ENCODE data around the gene ZNF217.
"Not testable (repeated sequence)": the region's sequence is repeated elsewhere in the genome, so short reads cannot be mapped to it uniquely, and the experiment has no call there.

Gene ZNF217

GRCh38 chr20:53621482-53622246 is 28.0 kb upstream of the ZNF217 start:
- DNase-seq (ENCODE audit: low spot score) = no peak

- DNase-seq (ENCODE audit: low spot score) = not testable (repeated sequence)
Measured at GRCh38 chr20:53618490-53619000, 24.9 kb upstream of the ZNF217 start.

GRCh38 chr20:53617791-53618489 is 24.3 kb upstream of the ZNF217 start:
- no peak for DNase-seq (ENCODE audit: low spot score)

GRCh38 chr20:53616489-53616888 is 22.9 kb upstream of the ZNF217 start:
- not testable (repeated sequence) for DNase-seq (ENCODE audit: low spot score)

- DNase-seq (ENCODE audit: low spot score) = no peak
Measured at GRCh38 chr20:53613748-53614147, 20.1 kb upstream of the ZNF217 start.

- not testable (repeated sequence) for DNase-seq (ENCODE audit: low spot score)
Measured at GRCh38 chr20:53612289-53612688, 18.6 kb upstream of the ZNF217 start.

GRCh38 chr20:53611449-53611894 is 17.8 kb upstream of the ZNF217 start:
- DNase-seq (ENCODE audit: low spot score) = no peak

GRCh38 chr20:53609491-53610445 is 16.1 kb upstream of the ZNF217 start:
- DNase-seq (ENCODE audit: low spot score) = no peak

- no peak for DNase-seq (ENCODE audit: low spot score)
Measured at GRCh38 chr20:53608456-53609452, 15.1 kb upstream of the ZNF217 start.

- no peak for DNase-seq (ENCODE audit: low spot score)
Measured at GRCh38 chr20:53608071-53608455, 14.4 kb upstream of the ZNF217 start.

GRCh38 chr20:53606364-53606985 is 12.8 kb upstream of the ZNF217 start:
- DNase-seq (ENCODE audit: low spot score) = no peak

- DNase-seq (ENCODE audit: low spot score) = not testable (repeated sequence)
Measured at GRCh38 chr20:53605401-53605800, 11.8 kb upstream of the ZNF217 start.

- DNase-seq (ENCODE audit: low spot score) = not testable (repeated sequence)
Measured at GRCh38 chr20:53604846-53605245, 11.2 kb upstream of the ZNF217 start.

GRCh38 chr20:53602661-53603060 is 9.0 kb upstream of the ZNF217 start:
- no peak for DNase-seq (ENCODE audit: low spot score)

- DNase-seq (ENCODE audit: low spot score) = no peak
Measured at GRCh38 chr20:53599910-53600632, 6.4 kb upstream of the ZNF217 start.

- no peak for DNase-seq (ENCODE audit: low spot score)
Measured at GRCh38 chr20:53599378-53599777, 5.7 kb upstream of the ZNF217 start.

GRCh38 chr20:53599044-53599362 is 5.4 kb upstream of the ZNF217 start:
- DNase-seq (ENCODE audit: low spot score) = no peak

- DNase-seq (ENCODE audit: low spot score) = no peak
Measured at GRCh38 chr20:53598140-53599043, 4.8 kb upstream of the ZNF217 start.

Data from germinal center (tissue), 1 donor.